Loucy (cell line): ENCODE measurements around the gene STRADB.
A peak's percentile ranks its signal among the peaks of the same experiment; 100 is the strongest.

Experiments used
- H2AFZ ChIP-seq: fragments of 200-600 bp; sonication (generic); 2 replicates; pipeline ENCODE4 v1.6.0; 2016; ENCODE audit warnings: antibody characterized with exemption, mild to moderate bottlenecking, low read length, moderate library complexity
- H3F3A ChIP-seq: fragments of 200-600 bp; 2 replicates; pipeline ENCODE4 v1.6.0; 2016; ENCODE audit warnings: antibody characterized with exemption, low read depth, mild to moderate bottlenecking
- H3K27me3 ChIP-seq: fragments of 200-600 bp; sonication (generic); 2 replicates; pipeline ENCODE4 v1.6.1; 2014; ENCODE audit warnings: low read length, mild to moderate bottlenecking; ENCODE audit not compliant: insufficient read depth, poor library complexity, severe bottlenecking
- H3K36me3 ChIP-seq: fragments of 200-600 bp; sonication (generic); 2 replicates; pipeline ENCODE4 v1.6.1; 2016; ENCODE audit warnings: low read length; ENCODE audit not compliant: insufficient read depth
- H3K4me1 ChIP-seq: fragments of 200-600 bp; sonication (generic); 2 replicates; pipeline ENCODE4 v1.5.1; 2014; ENCODE audit warnings: low read length, mild to moderate bottlenecking; ENCODE audit not compliant: insufficient read depth, poor library complexity, severe bottlenecking
- H3K4me2 ChIP-seq: fragments of 200-600 bp; sonication (generic); 2 replicates; pipeline ENCODE4 v1.6.0; 2014; ENCODE audit warnings: antibody characterized with exemption, low read length, low read depth, mild to moderate bottlenecking; ENCODE audit not compliant: poor library complexity, severe bottlenecking
- H3K4me3 ChIP-seq: fragments of 200-600 bp; sonication (generic); 2 replicates; pipeline ENCODE4 v1.5.1; 2014; ENCODE audit warnings: low read length, mild to moderate bottlenecking, mixed read lengths; ENCODE audit not compliant: poor library complexity, severe bottlenecking
- H3K79me2 ChIP-seq: fragments of 200-600 bp; sonication (generic); 2 replicates; pipeline ENCODE4 v1.6.1; 2014; ENCODE audit warnings: low read length; ENCODE audit not compliant: insufficient read depth
- H3K9ac ChIP-seq: fragments of 200-600 bp; sonication (generic); 2 replicates; pipeline ENCODE4 v1.6.0; 2014; ENCODE audit warnings: mild to moderate bottlenecking, low read depth, low read length, moderate library complexity; ENCODE audit not compliant: poor library complexity, severe bottlenecking
- H3K9me2 ChIP-seq: fragments of 200-600 bp; sonication (generic); replicated peaks from 2 replicates; pipeline ENCODE4 v1.6.1; 2016; ENCODE audit warnings: low read depth, low read length, mixed read lengths
- H3K9me3 ChIP-seq: fragments of 200-600 bp; sonication (generic); 2 replicates; pipeline ENCODE4 v1.6.1; 2014; ENCODE audit warnings: mild to moderate bottlenecking, antibody characterized with exemption, low read length, low read depth; ENCODE audit not compliant: insufficient read depth
- H4K20me1 ChIP-seq: fragments of 200-600 bp; sonication (generic); 2 replicates; pipeline ENCODE4 v1.6.0; 2014; ENCODE audit warnings: antibody characterized with exemption, low read length, mild to moderate bottlenecking; ENCODE audit not compliant: insufficient read depth, poor library complexity, severe bottlenecking
- CTCF ChIP-seq: fragments of 200-600 bp; sonication (generic); conservative IDR thresholded peaks from 2 replicates; pipeline ENCODE4 v1.5.1; 2014; ENCODE audit warnings: mild to moderate bottlenecking, antibody characterized with exemption, low read length
- EZH2phosphoT487 ChIP-seq: fragments of 200-600 bp; IDR thresholded peaks from 2 replicates; pipeline ENCODE4 v1.6.1; 2018; ENCODE audit warnings: antibody characterized with exemption, mild to moderate bottlenecking, moderate library complexity, borderline replicate concordance

STRADB gene

GRCh38 chr2:201448061-201448460 lies 3.5 kb upstream of the STRADB start:
- Histone ChIP-seq H3K79me2 (peaks cover 32% of the 10 kb centered on the region), H3K9me2 (no peaks in the 10 kb centered on the region), H3K4me1 (peaks cover 56% of the 10 kb centered on the region), H2AFZ (no peak overlapping the region), H3K36me3 (no peaks in the 10 kb centered on the region), H3K9ac (no peak overlapping the region), H3K27me3 (no peaks in the 10 kb centered on the region), H3F3A (no peaks in the 10 kb centered on the region; the same call in 1 of the 2 replicates), H3K9me3 (no peaks in the 10 kb centered on the region), H3K4me2 (peak overlapping the region; percentile 38), H3K4me3 (no peak overlapping the region), H4K20me1 (no peaks in the 10 kb centered on the region)
- no peak for TF ChIP-seq EZH2phosphoT487
- TF ChIP-seq CTCF = no peak

- H3K4me2 ChIP-seq = peak overlapping the region; percentile 29
- H3F3A ChIP-seq = no peaks in the 10 kb centered on the region; the same call in 1 of the 2 replicates
- no peak overlapping the region for H3K9ac ChIP-seq
- H2AFZ ChIP-seq = no peak overlapping the region
- H3K9me2 ChIP-seq = no peaks in the 10 kb centered on the region
- peaks cover 60% of the 10 kb centered on the region for H3K4me1 ChIP-seq
- H3K36me3 ChIP-seq = no peaks in the 10 kb centered on the region
- TF ChIP-seq EZH2phosphoT487 (no peak), CTCF (no peak)
- H3K4me3 ChIP-seq = no peak overlapping the region
- peaks cover 30% of the 10 kb centered on the region for H3K79me2 ChIP-seq
- H4K20me1 ChIP-seq = no peaks in the 10 kb centered on the region
- no peaks in the 10 kb centered on the region for H3K27me3 ChIP-seq
- H3K9me3 ChIP-seq = no peaks in the 10 kb centered on the region
These were observed 2.8 kb upstream of the STRADB start for GRCh38 chr2:201448701-201449100.

- peak overlapping the region; percentile 99 for H3K4me3 ChIP-seq
- H2AFZ ChIP-seq = peak overlapping the region; percentile 91
- H3K9me3 ChIP-seq = no peaks in the 10 kb centered on the region
- no peaks in the 10 kb centered on the region for H3K36me3 ChIP-seq
- H3K4me2 ChIP-seq = peak overlapping the region; percentile 94
- H3K4me1 ChIP-seq = peaks cover 51% of the 10 kb centered on the region
- H3K9ac ChIP-seq = peak overlapping the region; percentile 93
- no peaks in the 10 kb centered on the region for H3K27me3 ChIP-seq
- H3K9me2 ChIP-seq = no peaks in the 10 kb centered on the region
- H4K20me1 ChIP-seq = no peaks in the 10 kb centered on the region
- H3K79me2 ChIP-seq = peaks cover 30% of the 10 kb centered on the region
- TF ChIP-seq EZH2phosphoT487 (no peak), CTCF (no peak)
- no peaks in the 10 kb centered on the region; the same call in 1 of the 2 replicates for H3F3A ChIP-seq
These were observed 617 bp upstream of the STRADB start for GRCh38 chr2:201450954-201451291.
